ENCODE measurements around the gene IGSF11. TPM values are rescaled to one million over a fixed set of nuclear protein-coding genes. Genes with fewer than 3 reads are reported as not detected.

IGSF11 gene
- total and polyA plus RNA-seq, 2 of the 4 experiments (the other 2 are of a cell fraction), result 0.18 TPM; not detected in 1

GRCh38 chr3:118963711-118964110 is 70.9 kb downstream of the IGSF11 start:
- intact Hi-C loops (cut with micrococcal nuclease), result no loop called here
- TF ChIP-seq MAFK (IDR thresholded peaks at IDR 0.05; ENCODE audit: low read depth, low read length) (no peak), SMC3 (IDR thresholded peaks at IDR 0.05; ENCODE audit: low read depth, low read length) (no peak), NFE2L2 (IDR thresholded peaks at IDR 0.05; ENCODE audit: low read depth, low read length) (no peak), RFX5 (IDR thresholded peaks at IDR 0.05; ENCODE audit: low read depth, low read length) (no peak), CEBPB (IDR thresholded peaks at IDR 0.05; ENCODE audit: low read depth, low read length) (no peak), MAZ (IDR thresholded peaks at IDR 0.05; ENCODE audit: borderline replicate concordance, low read depth, low read length) (no peak), USF2 (IDR thresholded peaks at IDR 0.05; ENCODE audit: low read depth, low read length) (no peak), RAD21 (IDR thresholded peaks at IDR 0.05; ENCODE audit: low read length) (no peak), CHD1 (IDR thresholded peaks at IDR 0.05; ENCODE audit: low read depth, low read length) (no peak), RCOR1 (IDR thresholded peaks at IDR 0.05; ENCODE audit: insufficient replicate concordance, low read length) (no peak), POLR2A (IDR thresholded peaks at IDR 0.05; ENCODE audit: low read depth, low read length) (no peak), BHLHE40 (IDR thresholded peaks at IDR 0.05; ENCODE audit: low read depth, low read length) (no peak)
- TF ChIP-seq, protein P1, sequence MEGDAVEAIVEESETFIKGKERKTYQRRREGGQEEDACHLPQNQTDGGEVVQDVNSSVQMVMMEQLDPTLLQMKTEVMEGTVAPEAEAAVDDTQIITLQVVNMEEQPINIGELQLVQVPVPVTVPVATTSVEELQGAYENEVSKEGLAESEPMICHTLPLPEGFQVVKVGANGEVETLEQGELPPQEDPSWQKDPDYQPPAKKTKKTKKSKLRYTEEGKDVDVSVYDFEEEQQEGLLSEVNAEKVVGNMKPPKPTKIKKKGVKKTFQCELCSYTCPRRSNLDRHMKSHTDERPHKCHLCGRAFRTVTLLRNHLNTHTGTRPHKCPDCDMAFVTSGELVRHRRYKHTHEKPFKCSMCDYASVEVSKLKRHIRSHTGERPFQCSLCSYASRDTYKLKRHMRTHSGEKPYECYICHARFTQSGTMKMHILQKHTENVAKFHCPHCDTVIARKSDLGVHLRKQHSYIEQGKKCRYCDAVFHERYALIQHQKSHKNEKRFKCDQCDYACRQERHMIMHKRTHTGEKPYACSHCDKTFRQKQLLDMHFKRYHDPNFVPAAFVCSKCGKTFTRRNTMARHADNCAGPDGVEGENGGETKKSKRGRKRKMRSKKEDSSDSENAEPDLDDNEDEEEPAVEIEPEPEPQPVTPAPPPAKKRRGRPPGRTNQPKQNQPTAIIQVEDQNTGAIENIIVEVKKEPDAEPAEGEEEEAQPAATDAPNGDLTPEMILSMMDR (conservative IDR thresholded peaks at IDR 0.05; ENCODE audit: low read depth, low read length), result no peak
- no peak overlapping the region for H2AK9ac ChIP-seq (replicated peaks; ENCODE audit: low read depth, low read length, poor library complexity)
- H2BK5ac ChIP-seq (ENCODE audit: low read depth, low read length, poor library complexity, severe bottlenecking), result no peak overlapping the region
- H3K4me1 ChIP-seq (ENCODE audit: control insufficient read depth, insufficient read depth, low read length), result no peaks in the 10 kb centered on the region
- ChIA-PET POLR2A (ENCODE audit: unreplicated experiment) (no interaction called here), CTCF (no interaction called here)
- H3K27me3 ChIP-seq (ENCODE audit: control insufficient read depth, insufficient read depth, low read length), result no peaks in the 10 kb centered on the region
- no CpG with 5 or more reads among the region's 1 CpG for WGBS, 2 experiments (ENCODE audit: extremely low coverage in 2 of 2, insufficient read length in 1 of 2)
- H4K8ac ChIP-seq (ENCODE audit: low read depth in 2 of 2, low read length in 2 of 2), result no peak overlapping the region
- no peaks in the 10 kb centered on the region for H3K9me1 ChIP-seq (ENCODE audit: insufficient read depth, low read length)
- no peak overlapping the region for H2AK5ac ChIP-seq (ENCODE audit: low read depth, low read length)
- H3K79me1 ChIP-seq (ENCODE audit: low read depth in 1 of 2, low read length in 2 of 2), result no peaks in the 10 kb centered on the region
- H2BK20ac ChIP-seq (ENCODE audit: low read depth, low read length), result no peak overlapping the region
- H3K4ac ChIP-seq (ENCODE audit: low read depth, low read length), result no peak overlapping the region
- H3K23ac ChIP-seq (ENCODE audit: low read depth, low read length), result no peak overlapping the region
- no peak overlapping the region for H2AFZ ChIP-seq (replicated peaks; ENCODE audit: low read length, poor library complexity)
- dilution Hi-C loops (cut with HindIII; ENCODE audit: low sequenced_read_pairs, unreplicated experiment), result no loop called here
- H3K14ac ChIP-seq (replicated peaks; ENCODE audit: low read depth, low read length), result no peak overlapping the region
- ATAC-seq (ENCODE audit: low read depth) (no peak), DNase-seq (no peak)
- H2BK15ac ChIP-seq (ENCODE audit: low read depth, low read length), result no peak overlapping the region
- no peak overlapping the region for H4K91ac ChIP-seq (ENCODE audit: insufficient read depth, low read depth, low read length)
- H3K27ac ChIP-seq (ENCODE audit: insufficient read depth, low read length), result no peak overlapping the region
- H3K9me3 ChIP-seq (ENCODE audit: control insufficient read depth, insufficient read depth, low read length), result no peaks in the 10 kb centered on the region
- no peak overlapping the region for H3K9ac ChIP-seq (ENCODE audit: low read depth, low read length)
- in situ Hi-C loops (cut with MboI; ENCODE audit: low sequenced_read_pairs), result no loop called here
- H3K4me3 ChIP-seq (ENCODE audit: insufficient read depth, low read depth, low read length), result no peak overlapping the region
- BruUV-seq (replicated peaks), result no TSS peak
- H4K20me1 ChIP-seq (ENCODE audit: insufficient read depth, low read length), result no peaks in the 10 kb centered on the region
- no peaks in the 10 kb centered on the region for H3K36me3 ChIP-seq (ENCODE audit: control insufficient read depth, insufficient read depth, low read length)
- H3K18ac ChIP-seq (ENCODE audit: low read depth, low read length), result no peak overlapping the region
- H2BK120ac ChIP-seq (ENCODE audit: low read depth, low read length), result no peak overlapping the region
- no peak overlapping the region for H3K4me2 ChIP-seq (ENCODE audit: low read depth, low read length)
- no peak overlapping the region for H4K5ac ChIP-seq (ENCODE audit: low read depth, low read length)
- H3K56ac ChIP-seq (ENCODE audit: extremely low read depth, insufficient read depth, low read length), result no peak overlapping the region
